BLaER1 treated with 17β-estradiol and CSF1 and Interleukin-3, amounts not matched to agents 10 nM and 100 nM (cell line): Measurements from ENCODE around the gene PDIA6.
A peak's percentile ranks its signal among the peaks of the same experiment; 100 is the strongest.

Source experiments
- H3K27ac ChIP-seq, 11 experiments: shearing (Covaris generic); formaldehyde crosslinking; 2 replicates each; pipeline ENCODE4 v1.8.1; 2022
- H3K27me3 ChIP-seq, 11 experiments: shearing (Covaris generic); formaldehyde crosslinking; 2 replicates each; pipeline ENCODE4 v1.8.1; 2022
- H3K36me3 ChIP-seq, 11 experiments: shearing (Covaris generic); formaldehyde crosslinking; 2 replicates each; pipeline ENCODE4 v1.8.1; 2022
- H3K4me1 ChIP-seq, 10 experiments: shearing (Covaris generic); formaldehyde crosslinking; 2 replicates each; pipeline ENCODE4 v1.8.1; 2022
- H3K4me2 ChIP-seq, 11 experiments: shearing (Covaris generic); formaldehyde crosslinking; 2 replicates each; pipeline ENCODE4 v1.8.1; 2022
- H3K4me3 ChIP-seq, 10 experiments: shearing (Covaris generic); formaldehyde crosslinking; 2 replicates each; pipeline ENCODE4 v1.8.1; 2022
- H3K9ac ChIP-seq, 11 experiments: shearing (Covaris generic); formaldehyde crosslinking; 2 replicates each; pipeline ENCODE4 v1.8.1; 2022
- H3K9me3 ChIP-seq, 11 experiments: shearing (Covaris generic); formaldehyde crosslinking; replicated peaks in 1 of 11; 2 replicates each; pipeline ENCODE4 v1.8.1; 2022
- H4K20me1 ChIP-seq, 11 experiments: shearing (Covaris generic); formaldehyde crosslinking; 2 replicates each; pipeline ENCODE4 v1.8.1; 2022
- Cebpa-rat ChIP-seq, 11 experiments: shearing (Covaris generic); IDR thresholded peaks; 2 replicates each; pipeline ENCODE4 v1.8.1; 2022

Gene PDIA6

DNA sequence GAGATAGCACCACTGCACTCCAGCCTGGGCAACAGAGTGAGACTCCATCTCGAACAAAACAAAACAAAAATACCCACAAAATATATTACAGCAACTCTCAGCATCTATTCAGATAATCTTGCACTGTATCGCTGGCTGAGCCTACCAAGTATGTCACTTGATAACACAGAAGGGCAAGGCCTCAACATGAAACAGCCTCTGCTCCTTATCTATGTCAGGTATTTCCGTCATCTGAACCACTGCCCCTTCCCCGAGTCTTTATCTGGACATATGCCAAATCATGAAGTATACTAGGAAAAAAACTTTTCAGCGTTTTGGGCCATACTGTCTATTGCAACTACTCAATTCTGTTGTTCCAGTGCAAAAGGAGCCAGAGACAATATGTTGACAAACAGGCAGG lies 17.7 kb downstream of the PDIA6 start:
- H3K27ac ChIP-seq, result no peak overlapping the region
- H3K4me3 ChIP-seq, result no peak overlapping the region
- no peaks in the 10 kb centered on the region for H3K27me3 ChIP-seq
- no peak for TF ChIP-seq Cebpa-rat (IDR thresholded peaks at IDR 0.05)
- H3K36me3 ChIP-seq, result peaks cover 98 to 100% (median 99%) of the 10 kb centered on the region in 11 experiments
- H3K9me3 ChIP-seq, result no peaks in the 10 kb centered on the region
- H3K4me1 ChIP-seq, result peaks cover 0 to 24% (median 13%) of the 10 kb centered on the region in 10 experiments; a peak in 11 of 20 replicates
- H3K4me2 ChIP-seq, result no peak overlapping the region
- H4K20me1 ChIP-seq, result peaks cover 92 to 100% (median 99%) of the 10 kb centered on the region in 11 experiments; a peak in 21 of 22 replicates
- no peak overlapping the region for H3K9ac ChIP-seq

DNA sequence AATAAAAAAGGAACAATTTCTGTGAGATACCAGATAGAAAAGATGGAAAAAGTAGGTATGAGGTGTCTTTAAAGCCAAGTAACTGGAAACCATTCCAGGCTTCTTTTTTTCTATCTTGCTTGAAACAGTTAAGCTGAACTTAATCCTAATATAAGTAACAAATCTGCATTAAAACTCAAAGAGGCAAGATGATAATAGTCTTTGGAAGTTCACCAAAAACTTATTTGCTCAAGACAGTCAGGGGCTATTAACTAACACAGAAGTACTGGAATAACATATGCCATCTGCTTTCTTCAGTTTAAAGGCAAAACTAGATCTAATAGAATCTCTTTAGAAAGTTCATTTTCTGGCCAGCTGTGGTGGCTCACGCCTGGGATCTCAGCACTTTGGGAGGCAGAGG lies 18.8 kb downstream of the PDIA6 start:
- H3K27ac ChIP-seq, result no peak overlapping the region
- peaks cover 98 to 100% (median 99%) of the 10 kb centered on the region in 11 experiments for H3K36me3 ChIP-seq
- no peaks in the 10 kb centered on the region for H3K9me3 ChIP-seq
- no peaks in the 10 kb centered on the region for H3K27me3 ChIP-seq
- no peak overlapping the region for H3K9ac ChIP-seq
- peaks cover 0 to 24% (median 13%) of the 10 kb centered on the region in 10 experiments; a peak in 11 of 20 replicates for H3K4me1 ChIP-seq
- H3K4me2 ChIP-seq, result no peak overlapping the region
- peaks cover 90 to 100% (median 99%) of the 10 kb centered on the region in 11 experiments; a peak in 21 of 22 replicates for H4K20me1 ChIP-seq
- TF ChIP-seq Cebpa-rat (IDR thresholded peaks at IDR 0.05), result no peak
- H3K4me3 ChIP-seq, result no peak overlapping the region

DNA sequence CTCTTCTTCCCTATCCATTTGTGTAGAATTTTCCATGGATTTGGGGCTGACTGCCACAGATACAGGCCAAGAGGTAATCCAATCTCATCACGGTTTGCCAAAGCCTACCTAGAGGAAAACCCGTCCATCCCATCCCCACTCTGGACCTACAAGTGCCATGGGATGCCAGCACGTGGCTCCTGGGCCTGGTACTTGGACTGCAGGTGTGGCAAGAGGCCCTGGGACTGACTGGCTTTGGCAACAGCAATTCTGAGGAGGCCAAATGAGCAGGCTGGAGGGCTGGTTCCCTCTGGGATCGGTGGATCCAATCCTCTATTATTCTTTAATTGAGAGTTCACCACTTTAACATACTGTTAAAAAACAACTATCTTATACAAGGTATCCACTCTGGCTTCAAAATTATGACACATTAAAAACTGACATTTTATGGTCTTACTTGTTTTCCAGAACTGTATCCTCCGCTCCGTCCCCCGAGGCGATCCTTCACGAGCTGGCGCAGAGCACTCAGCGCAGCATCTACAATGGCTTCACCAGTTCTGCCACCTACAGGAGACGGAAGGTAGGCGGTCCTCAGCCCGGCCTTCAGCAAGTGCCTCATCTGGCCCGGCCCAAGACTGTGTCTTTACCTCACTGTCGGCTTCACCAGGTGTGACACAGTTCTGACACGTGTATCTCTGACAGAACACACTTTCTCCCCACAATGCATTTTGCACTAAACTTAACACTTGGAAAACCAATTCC lies 19.8 kb downstream of the PDIA6 start:
- TF ChIP-seq Cebpa-rat (IDR thresholded peaks at IDR 0.05), result no peak
- H3K9ac ChIP-seq, result no peak overlapping the region; a peak in 1 of 22 replicates
- H4K20me1 ChIP-seq, result peaks cover 90 to 100% (median 99%) of the 10 kb centered on the region in 11 experiments; a peak in 21 of 22 replicates
- H3K27me3 ChIP-seq, result no peaks in the 10 kb centered on the region
- no peaks in the 10 kb centered on the region for H3K9me3 ChIP-seq
- no peak overlapping the region for H3K4me2 ChIP-seq
- H3K36me3 ChIP-seq, result peaks cover 98 to 100% (median 99%) of the 10 kb centered on the region in 11 experiments
- no peak overlapping the region for H3K4me3 ChIP-seq
- no peak overlapping the region for H3K27ac ChIP-seq
- peaks cover 0 to 24% (median 13%) of the 10 kb centered on the region in 10 experiments; a peak in 11 of 20 replicates for H3K4me1 ChIP-seq

DNA sequence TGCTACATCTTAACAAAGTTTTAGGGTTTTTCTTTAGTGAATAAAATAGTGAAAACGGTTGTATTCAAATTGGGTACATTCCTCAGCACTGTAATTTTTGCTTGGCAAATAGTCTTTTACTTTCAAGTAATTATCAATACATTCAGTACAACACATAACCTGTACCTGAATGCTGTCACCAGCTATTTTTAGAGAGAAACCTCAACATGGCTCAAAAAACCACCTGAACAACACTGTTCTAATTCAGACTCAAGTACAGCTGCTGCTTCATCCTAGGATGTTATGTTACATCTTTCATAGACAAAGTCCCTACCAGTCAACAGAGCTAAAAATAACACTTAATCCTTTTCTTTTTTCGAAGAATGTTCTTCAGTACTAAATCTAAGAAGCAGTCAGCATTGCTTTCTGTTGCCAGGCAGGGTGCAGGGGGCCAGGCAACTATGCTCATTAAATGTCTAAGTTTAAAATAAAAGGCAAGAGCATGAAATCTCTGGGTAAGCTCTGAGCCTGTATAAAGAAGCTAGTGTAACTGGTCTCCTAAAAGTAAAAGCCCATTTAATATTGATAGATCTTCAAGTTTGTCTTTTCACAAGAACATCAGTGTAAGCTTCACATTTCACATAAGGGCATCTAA lies 20.5 kb downstream of the PDIA6 start:
- Histone ChIP-seq H3K27ac (no peak overlapping the region), H3K27me3 (no peaks in the 10 kb centered on the region), H3K9me3 (no peaks in the 10 kb centered on the region), H3K36me3 (peaks cover 98 to 100% (median 99%) of the 10 kb centered on the region in 11 experiments), H4K20me1 (peaks cover 89 to 100% (median 99%) of the 10 kb centered on the region in 11 experiments; a peak in 21 of 22 replicates), H3K4me2 (no peak overlapping the region), H3K4me1 (peaks cover 0 to 24% (median 13%) of the 10 kb centered on the region in 10 experiments; a peak in 11 of 20 replicates), H3K4me3 (no peak overlapping the region), H3K9ac (no peak overlapping the region; a peak in 1 of 22 replicates)
- no peak for TF ChIP-seq Cebpa-rat (IDR thresholded peaks at IDR 0.05)

DNA sequence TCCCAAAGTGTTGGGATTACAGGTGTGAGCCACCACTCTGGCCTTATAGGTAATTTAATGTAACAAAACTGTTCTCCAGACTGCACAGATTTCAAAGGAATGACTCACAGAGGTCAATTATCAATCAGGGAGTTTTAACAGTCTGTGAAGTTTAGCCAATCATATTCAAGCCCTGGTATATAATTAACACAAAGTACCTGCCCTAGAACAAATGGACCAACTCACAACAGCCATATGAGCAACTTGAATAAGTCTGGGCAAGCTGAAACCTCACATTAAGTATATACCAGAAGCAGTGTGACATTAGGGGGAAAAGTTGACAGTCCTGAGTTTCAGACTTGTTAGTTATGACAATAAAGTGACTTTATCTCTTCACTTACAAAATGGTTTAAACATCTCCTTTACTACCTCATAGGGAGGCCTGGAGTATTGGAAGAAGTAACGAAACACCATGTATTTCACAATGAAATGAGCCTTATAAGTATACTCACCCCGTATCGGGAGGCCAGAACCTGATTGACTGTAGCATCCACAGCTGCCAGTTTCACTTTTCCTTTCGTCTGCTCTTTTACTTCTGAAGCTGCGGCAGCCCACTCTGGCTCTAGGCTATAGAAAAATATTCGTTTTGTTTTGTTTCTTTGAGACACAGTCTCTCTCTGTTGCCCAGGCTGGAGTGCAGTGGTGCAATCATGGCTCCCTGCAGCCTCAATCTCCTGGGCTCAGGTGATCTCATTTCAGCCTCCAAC lies 22.2 kb downstream of the PDIA6 start:
- H3K36me3 ChIP-seq, result peaks cover 100% of the 10 kb centered on the region in 11 experiments
- no peak overlapping the region for H3K4me3 ChIP-seq
- no peak for TF ChIP-seq Cebpa-rat (IDR thresholded peaks at IDR 0.05)
- peaks cover 92 to 100% (median 100%) of the 10 kb centered on the region in 11 experiments; a peak in 21 of 22 replicates for H4K20me1 ChIP-seq
- H3K4me1 ChIP-seq, result peaks cover 0 to 24% (median 13%) of the 10 kb centered on the region in 10 experiments; a peak in 11 of 20 replicates
- H3K9me3 ChIP-seq, result no peaks in the 10 kb centered on the region
- H3K27ac ChIP-seq, result peak overlapping the region in 5 of 11 experiments; percentile 7 to 55 (median 33); a peak in 6 of 22 replicates
- H3K9ac ChIP-seq, result peak overlapping the region in 2 of 11 experiments; percentile 1 to 11; a peak in 2 of 22 replicates
- H3K4me2 ChIP-seq, result peak overlapping the region in 4 of 11 experiments; percentile 8 to 24 (median 10); a peak in 3 of 22 replicates
- H3K27me3 ChIP-seq, result no peaks in the 10 kb centered on the region

DNA sequence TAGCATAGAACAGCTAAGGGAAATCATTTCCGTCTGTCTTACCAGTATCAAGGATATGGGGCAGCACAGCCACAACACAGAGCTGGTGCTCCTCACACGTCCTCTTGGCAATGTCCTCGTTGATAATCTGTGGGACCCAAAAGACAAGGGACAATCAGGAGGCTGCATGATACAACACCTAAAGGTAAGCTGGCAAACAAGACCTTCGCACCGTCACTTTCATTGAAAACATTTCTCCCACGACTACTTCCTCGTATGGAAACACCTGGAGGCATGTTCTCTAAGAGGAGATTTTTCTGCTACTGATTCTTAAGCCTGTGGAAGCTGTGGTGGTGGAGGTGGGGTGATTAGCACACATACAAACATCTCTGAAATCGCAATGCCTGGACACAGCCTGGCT lies 23.7 kb downstream of the PDIA6 start:
- Histone ChIP-seq H4K20me1 (peaks cover 94 to 100% (median 100%) of the 10 kb centered on the region in 11 experiments; a peak in 21 of 22 replicates), H3K9ac (no peak overlapping the region), H3K27ac (no peak overlapping the region), H3K27me3 (no peaks in the 10 kb centered on the region), H3K9me3 (no peaks in the 10 kb centered on the region), H3K4me2 (no peak overlapping the region), H3K4me1 (peaks cover 0 to 24% (median 13%) of the 10 kb centered on the region in 10 experiments; a peak in 11 of 20 replicates), H3K4me3 (no peak overlapping the region), H3K36me3 (peaks cover 100% of the 10 kb centered on the region in 11 experiments)
- TF ChIP-seq Cebpa-rat (IDR thresholded peaks at IDR 0.05), result no peak

DNA sequence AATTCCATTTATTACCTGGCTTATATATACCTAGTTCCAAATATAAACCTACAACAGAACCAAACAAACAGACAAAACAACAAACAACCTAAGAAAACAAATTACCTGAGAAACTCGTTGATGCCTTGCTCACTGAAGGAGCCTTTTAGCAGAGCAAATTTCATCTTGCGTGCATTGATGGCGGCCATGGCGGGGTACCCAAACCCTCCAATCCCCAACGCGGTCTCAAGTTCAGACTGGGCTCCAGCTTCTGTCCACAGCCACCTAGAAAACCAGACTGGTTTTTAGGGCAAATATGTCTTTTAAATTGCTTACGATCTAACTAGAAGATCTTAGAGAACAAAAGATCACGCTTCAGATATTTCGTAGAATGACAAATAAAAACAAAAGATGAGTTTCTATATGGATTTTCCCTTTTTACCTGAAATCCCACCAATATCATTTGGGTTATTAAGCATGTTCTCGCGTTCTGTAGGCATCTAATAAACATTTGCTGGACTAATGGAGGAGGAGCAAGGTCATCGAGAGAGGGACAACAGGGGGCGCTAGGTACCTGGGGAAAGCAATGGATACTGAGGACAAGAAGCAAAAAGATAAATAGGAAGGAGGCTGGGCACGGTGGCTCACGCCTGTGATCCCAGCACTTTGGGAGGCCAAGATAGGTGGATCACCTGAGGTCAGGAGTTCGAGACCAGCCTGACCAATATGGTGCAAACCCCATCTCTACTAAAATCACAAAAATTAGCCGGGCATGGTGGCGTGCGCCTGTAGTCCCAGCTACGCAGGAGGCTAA lies 25.2 kb downstream of the PDIA6 start:
- TF ChIP-seq Cebpa-rat (IDR thresholded peaks at IDR 0.05), result no peak
- Histone ChIP-seq H3K9me3 (no peaks in the 10 kb centered on the region), H3K4me2 (no peak overlapping the region), H3K4me1 (peaks cover 0 to 18% (median 12%) of the 10 kb centered on the region in 10 experiments; a peak in 10 of 20 replicates), H3K27me3 (no peaks in the 10 kb centered on the region), H3K27ac (no peak overlapping the region), H3K4me3 (no peak overlapping the region), H3K9ac (no peak overlapping the region), H3K36me3 (peaks cover 100% of the 10 kb centered on the region in 11 experiments), H4K20me1 (peaks cover 96 to 100% (median 100%) of the 10 kb centered on the region in 11 experiments; a peak in 21 of 22 replicates)
